NCI-H526 treated with DMSO at 0.1 percent for 48 hours (cell line): ENCODE data around the gene SPHK2.
"Not testable (repeated sequence)": the region's sequence is repeated elsewhere in the genome, so short reads cannot be mapped to it uniquely, and the experiment has no call there.

ENCODE experiments used
- DNase-seq: peaks from one replicate; lab custom pipeline; 2025; lab: John Stamatoyannopoulos, UW

The SPHK2 gene

GRCh38 chr19:48660852-48661710, 41.8 kb downstream of the SPHK2 start:
- peak; percentile 94 for DNase-seq

- DNase-seq: no peak
Observed at GRCh38 chr19:48661711-48662090, 42.4 kb downstream of the SPHK2 start.

GRCh38 chr19:48663667-48664066, 44.4 kb downstream of the SPHK2 start:
- no peak for DNase-seq

- DNase-seq: no peak
Observed at GRCh38 chr19:48664476-48664875, 45.2 kb downstream of the SPHK2 start.

GRCh38 chr19:48665786-48666185, 46.5 kb downstream of the SPHK2 start:
- DNase-seq: no peak

GRCh38 chr19:48668332-48668731, 49.0 kb downstream of the SPHK2 start:
- no peak for DNase-seq

- no peak for DNase-seq
Observed at GRCh38 chr19:48668761-48669160, 49.5 kb downstream of the SPHK2 start.

- DNase-seq: no peak
Observed at GRCh38 chr19:48669903-48670668, 50.8 kb downstream of the SPHK2 start.

GRCh38 chr19:48670699-48671445, 51.6 kb downstream of the SPHK2 start:
- no peak for DNase-seq

- no peak for DNase-seq
Observed at GRCh38 chr19:48671446-48671995, 52.2 kb downstream of the SPHK2 start.

GRCh38 chr19:48672994-48673393, 53.7 kb downstream of the SPHK2 start, which contains the start of gene NTN5:
NTN5 (minus strand) TSS chr19:48673017; CDS start chr19:48670986, 2,031 bp downstream.
- DNase-seq: no peak

GRCh38 chr19:48673436-48674100, 54.3 kb downstream of the SPHK2 start:
- DNase-seq: no peak

- DNase-seq: no peak
Observed at GRCh38 chr19:48674216-48674809, 55.0 kb downstream of the SPHK2 start.

- DNase-seq: peak; percentile 63
Observed at GRCh38 chr19:48674921-48675824, 55.9 kb downstream of the SPHK2 start.

GRCh38 chr19:48676487-48676886, 57.2 kb downstream of the SPHK2 start:
- no peak for DNase-seq

GRCh38 chr19:48676887-48677286, 57.6 kb downstream of the SPHK2 start:
- no peak for DNase-seq

GRCh38 chr19:48678201-48678600, 58.9 kb downstream of the SPHK2 start:
- no peak for DNase-seq

- not testable (repeated sequence) for DNase-seq
Observed at GRCh38 chr19:48680006-48680405, 60.7 kb downstream of the SPHK2 start.
